Mucosa of descending colon (tissue), 3 donors: ENCODE results near the gene SFI1. TPM values are rescaled to one million over a fixed set of nuclear protein-coding genes. Genes with fewer than 3 reads are reported as not detected.

Source experiments
- ATAC-seq: fragments of 200-7000 bp; cut with Tn5 transposase; one replicate; pipeline ENCODE4 v1.9.1; 2020; ENCODE audit warnings: mild to moderate bottlenecking, moderate library complexity
- DNase-seq, 3 donors: peaks; one replicate each; pipeline ENCODE4 v3.0.0-alpha.2; 2020
- H3K36me3 ChIP-seq: fragments of 200-600 bp; one replicate; pipeline ENCODE4 v1.8.0; 2021; ENCODE audit warnings: low read depth, mild to moderate bottlenecking
- H3K4me1 ChIP-seq: fragments of 200-600 bp; one replicate; pipeline ENCODE4 v1.8.0; 2021; ENCODE audit warnings: low read depth, mild to moderate bottlenecking
- H3K4me3 ChIP-seq: fragments of 200-600 bp; one replicate; pipeline ENCODE4 v1.8.0; 2021; ENCODE audit warnings: mild to moderate bottlenecking
- H3K9me3 ChIP-seq: fragments of 200-600 bp; one replicate; pipeline ENCODE4 v1.8.0; 2021; ENCODE audit warnings: mild to moderate bottlenecking
- intact Hi-C, 2 donors: fragments of 100-400 bp; cut with DNase I in 1 of 2; cut with micrococcal nuclease in 1 of 2; formaldehyde crosslinking; loops; one replicate each; pipeline versions ENCODE4 v1.11.0 to v1.11.1; 2022; cut with DNase I, micrococcal nuclease
- total RNA-seq, 3 donors: library from RNA; stranded (reverse); fragmentation: NEBNext Ultra II Directional in 2 of 3; extraction: Animal tissue kit (Norgen Biotek cat#: 25700) in 2 of 3; gene quantifications; one replicate each; pipeline versions ENCODE4 v1.2.1 to v1.2.4, GENCODE V29; 2021 to 2023
- TF ChIP-seq, protein P1 (sequence below): fragments of 200-600 bp; IDR thresholded peaks from one replicate; pipeline ENCODE4 v1.8.0; 2022; ENCODE audit warnings: antibody characterized with exemption, mild to moderate bottlenecking
- donor health status: DM: no; HTN: no; CAD: no; lungs with moderate emphysema.
- donor health status: DM: no; HTN: no; CAD: no.
- donor health status: DM: no; HTN: yes; CAD: no.

The SFI1 gene
- total RNA-seq, 3 donors from 2014 or later: 34.4 to 52.6 (median 49.5) TPM

DNA sequence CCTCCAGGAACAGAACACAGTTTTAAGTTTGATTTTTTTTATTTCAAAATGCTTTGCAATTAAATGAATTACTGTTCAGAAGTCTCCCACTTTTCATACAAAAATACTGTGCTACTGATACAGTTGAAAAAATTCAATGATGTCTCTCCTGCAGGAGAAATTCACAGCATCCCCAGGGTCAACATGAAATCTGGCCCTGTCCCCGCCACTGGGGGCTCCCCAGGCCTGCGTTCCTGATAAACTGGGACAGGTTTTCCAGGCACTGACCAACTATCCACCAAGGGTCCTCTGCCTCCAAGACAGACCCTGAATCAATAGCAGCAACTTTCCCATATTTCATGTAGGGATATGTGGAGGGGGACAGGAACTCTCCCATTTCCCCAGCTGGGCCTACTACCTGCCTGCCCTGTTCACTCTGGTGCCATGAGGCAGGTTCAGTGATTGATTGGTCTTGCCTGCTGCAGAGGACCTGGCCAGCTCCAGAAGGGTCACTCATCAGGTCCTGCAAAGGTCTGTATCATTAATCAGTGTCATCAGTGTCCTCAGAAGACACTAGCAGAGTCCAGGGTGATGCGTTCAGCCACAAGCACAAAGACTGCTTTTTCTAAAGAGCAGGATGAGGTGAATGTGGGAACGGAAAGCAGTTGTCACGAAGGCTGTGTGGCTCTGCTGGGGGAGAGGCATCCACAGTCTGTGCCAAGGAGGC lies 122.3 kb downstream of the SFI1 start:
- H3K9me3 ChIP-seq: no peaks in the 10 kb centered on the region
- H3K36me3 ChIP-seq: no peaks in the 10 kb centered on the region
- H3K4me3 ChIP-seq: no peak overlapping the region
- ATAC-seq: no peak
- intact Hi-C loops: no loop called here
- peaks cover 6% of the 10 kb centered on the region for H3K4me1 ChIP-seq
- no peak for DNase-seq
- TF ChIP-seq, protein P1, sequence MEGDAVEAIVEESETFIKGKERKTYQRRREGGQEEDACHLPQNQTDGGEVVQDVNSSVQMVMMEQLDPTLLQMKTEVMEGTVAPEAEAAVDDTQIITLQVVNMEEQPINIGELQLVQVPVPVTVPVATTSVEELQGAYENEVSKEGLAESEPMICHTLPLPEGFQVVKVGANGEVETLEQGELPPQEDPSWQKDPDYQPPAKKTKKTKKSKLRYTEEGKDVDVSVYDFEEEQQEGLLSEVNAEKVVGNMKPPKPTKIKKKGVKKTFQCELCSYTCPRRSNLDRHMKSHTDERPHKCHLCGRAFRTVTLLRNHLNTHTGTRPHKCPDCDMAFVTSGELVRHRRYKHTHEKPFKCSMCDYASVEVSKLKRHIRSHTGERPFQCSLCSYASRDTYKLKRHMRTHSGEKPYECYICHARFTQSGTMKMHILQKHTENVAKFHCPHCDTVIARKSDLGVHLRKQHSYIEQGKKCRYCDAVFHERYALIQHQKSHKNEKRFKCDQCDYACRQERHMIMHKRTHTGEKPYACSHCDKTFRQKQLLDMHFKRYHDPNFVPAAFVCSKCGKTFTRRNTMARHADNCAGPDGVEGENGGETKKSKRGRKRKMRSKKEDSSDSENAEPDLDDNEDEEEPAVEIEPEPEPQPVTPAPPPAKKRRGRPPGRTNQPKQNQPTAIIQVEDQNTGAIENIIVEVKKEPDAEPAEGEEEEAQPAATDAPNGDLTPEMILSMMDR: no peak

DNA sequence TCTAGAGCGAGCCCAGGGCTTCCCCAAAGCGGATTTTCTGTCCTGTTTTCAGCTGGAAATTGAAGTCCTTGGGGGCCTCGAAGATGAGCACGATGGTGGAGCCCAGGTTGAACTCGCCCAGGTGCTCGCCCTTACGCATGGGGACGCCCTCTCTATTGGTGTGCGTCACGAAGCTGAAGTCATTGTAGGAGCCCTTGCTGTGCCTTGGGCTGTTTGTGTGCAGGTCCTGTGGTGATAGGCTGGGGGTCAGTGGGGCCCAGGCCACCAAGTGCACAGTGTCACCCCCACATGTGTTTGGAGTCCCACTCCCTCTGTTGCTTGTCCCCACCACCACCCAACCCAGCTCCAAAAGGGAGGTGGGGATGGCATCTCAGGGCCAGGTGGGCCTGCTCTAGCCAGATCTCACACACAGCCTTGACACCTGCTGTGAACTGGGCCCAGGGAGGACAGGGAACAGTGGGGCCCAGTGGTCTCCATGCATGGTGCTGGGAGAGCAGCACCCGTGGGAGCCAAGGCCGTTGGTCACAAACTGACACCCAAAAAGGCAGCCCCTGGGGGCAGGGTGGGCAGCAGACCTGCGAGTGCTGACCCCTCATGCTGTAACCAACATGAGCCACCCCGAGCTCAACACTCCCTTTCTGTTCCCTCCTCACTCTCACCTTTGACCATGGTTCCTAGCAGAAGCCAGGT lies 123.4 kb downstream of the SFI1 start:
- Histone ChIP-seq H3K9me3 (no peaks in the 10 kb centered on the region), H3K4me1 (peaks cover 6% of the 10 kb centered on the region), H3K4me3 (no peak overlapping the region), H3K36me3 (no peaks in the 10 kb centered on the region)
- TF ChIP-seq, protein P1: no peak
- no peak for DNase-seq
- intact Hi-C loops: no loop called here
- ATAC-seq: no peak

DNA sequence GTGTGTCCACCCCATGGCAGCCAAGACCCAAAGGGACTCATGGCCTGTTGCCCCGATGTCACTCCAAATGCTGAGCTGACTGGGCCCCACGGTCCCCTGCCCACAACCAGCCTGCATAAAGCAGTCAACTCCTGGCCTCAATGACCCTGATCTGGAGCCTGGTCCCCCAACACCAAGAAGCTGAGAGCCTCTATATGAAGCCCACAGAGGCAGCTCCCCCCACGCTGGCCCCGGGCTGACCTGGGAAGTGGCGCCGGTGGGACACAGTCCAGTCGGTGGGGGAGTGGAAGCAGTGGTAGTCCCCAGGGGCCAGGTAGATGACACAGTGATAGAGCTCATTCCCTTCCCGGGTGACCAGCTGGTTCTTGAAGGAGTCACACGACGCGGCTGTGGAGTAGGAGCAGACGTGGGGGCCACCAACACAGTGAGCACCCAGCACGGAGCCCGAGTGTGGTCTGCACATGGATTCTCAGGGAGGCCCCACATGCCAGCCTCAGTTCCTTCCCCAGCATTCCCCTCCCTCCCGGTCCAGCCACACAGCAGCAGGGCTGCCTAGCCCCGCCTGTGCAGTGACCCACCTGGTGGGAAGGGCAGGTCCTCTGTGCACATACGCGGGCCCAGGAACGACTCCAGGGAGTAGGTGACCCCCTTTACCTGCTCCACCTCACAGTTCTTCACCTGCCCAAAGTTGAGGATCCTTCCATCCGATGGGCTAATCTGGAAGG lies 124.6 kb downstream of the SFI1 start:
- ATAC-seq (no peak), DNase-seq (no peak)
- Histone ChIP-seq H3K9me3 (no peaks in the 10 kb centered on the region), H3K4me1 (peaks cover 6% of the 10 kb centered on the region), H3K4me3 (no peak overlapping the region), H3K36me3 (no peaks in the 10 kb centered on the region)
- intact Hi-C loops: no loop called here
- TF ChIP-seq, protein P1: no peak

DNA sequence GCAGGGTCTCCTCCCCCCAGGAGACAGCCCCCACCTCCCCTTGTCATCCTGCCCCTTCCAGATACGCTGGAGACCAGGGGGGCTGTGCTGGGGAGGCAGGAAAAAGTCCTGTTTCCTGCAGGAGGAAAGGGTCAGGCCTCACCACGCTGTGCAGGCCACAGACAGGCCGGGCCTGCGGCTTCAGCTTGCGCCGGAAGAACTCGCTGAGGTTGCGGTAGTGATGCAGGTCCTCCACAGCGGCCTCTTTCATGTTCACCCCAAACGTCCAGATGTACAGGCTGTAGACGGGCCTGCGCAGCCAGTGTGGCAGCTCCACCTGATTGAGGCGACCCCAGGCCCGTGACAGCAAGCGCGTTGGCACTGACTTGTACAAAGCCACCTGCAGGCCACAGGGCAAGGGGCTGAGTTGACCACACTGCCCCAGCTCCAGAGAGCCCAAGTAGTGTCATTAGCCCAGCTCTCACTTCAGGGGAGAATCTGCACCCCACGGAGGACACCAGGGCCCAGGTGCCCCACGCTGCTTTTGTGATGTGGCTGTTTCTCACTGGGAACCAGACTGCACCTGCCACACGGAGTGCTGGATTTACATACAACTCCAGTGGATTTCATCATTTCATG lies 125.3 kb downstream of the SFI1 start:
- peaks cover 8% of the 10 kb centered on the region for H3K4me1 ChIP-seq
- intact Hi-C loops: no loop called here
- H3K36me3 ChIP-seq: no peaks in the 10 kb centered on the region
- ATAC-seq: no peak
- TF ChIP-seq, protein P1: no peak
- no peak for DNase-seq
- no peak overlapping the region for H3K4me3 ChIP-seq
- no peaks in the 10 kb centered on the region for H3K9me3 ChIP-seq

DNA sequence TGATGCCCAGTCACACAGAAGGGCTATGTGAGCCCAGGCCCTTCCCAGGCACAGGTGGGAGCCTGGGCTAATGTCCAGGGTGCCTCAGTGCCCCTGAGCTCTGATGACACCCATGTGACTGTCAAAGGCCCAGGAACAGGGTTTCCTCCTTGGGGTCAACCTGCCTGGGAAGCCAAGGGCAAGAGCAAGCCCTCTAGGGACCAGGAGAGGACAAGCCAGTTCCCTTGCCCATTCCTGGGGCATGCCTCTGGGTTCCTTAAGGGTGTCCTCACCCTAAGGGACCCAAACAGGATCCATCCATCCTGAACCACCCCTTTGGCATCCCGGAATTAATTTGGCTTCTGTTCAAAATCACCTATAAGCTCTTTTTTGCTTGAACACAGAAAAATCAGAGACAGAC lies 126.6 kb downstream of the SFI1 start:
- Histone ChIP-seq H3K9me3 (no peaks in the 10 kb centered on the region), H3K36me3 (no peaks in the 10 kb centered on the region), H3K4me3 (no peak overlapping the region), H3K4me1 (peaks cover 7% of the 10 kb centered on the region)
- no peak for DNase-seq
- intact Hi-C loops: no loop called here
- ATAC-seq: no peak
- TF ChIP-seq, protein P1: no peak
